Activated CD8-positive, alpha-beta memory T cell treated with anti-CD3 and anti-CD28 coated beads, Interleukin-2, amount 50 U/mL, for 4 hours (primary cell): Measurements from ENCODE around the gene CACNG4.

ENCODE experiments used
- DNase-seq: peaks from one replicate; pipeline ENCODE4 v3.0.0-alpha.2; 2020

Gene CACNG4

GRCh38 chr17:66945147-66945835 lies 19.2 kb upstream of the CACNG4 start:
- DNase-seq, result no peak

- DNase-seq, result no peak
These were observed 18.3 kb upstream of the CACNG4 start for GRCh38 chr17:66946251-66946650.

DNA sequence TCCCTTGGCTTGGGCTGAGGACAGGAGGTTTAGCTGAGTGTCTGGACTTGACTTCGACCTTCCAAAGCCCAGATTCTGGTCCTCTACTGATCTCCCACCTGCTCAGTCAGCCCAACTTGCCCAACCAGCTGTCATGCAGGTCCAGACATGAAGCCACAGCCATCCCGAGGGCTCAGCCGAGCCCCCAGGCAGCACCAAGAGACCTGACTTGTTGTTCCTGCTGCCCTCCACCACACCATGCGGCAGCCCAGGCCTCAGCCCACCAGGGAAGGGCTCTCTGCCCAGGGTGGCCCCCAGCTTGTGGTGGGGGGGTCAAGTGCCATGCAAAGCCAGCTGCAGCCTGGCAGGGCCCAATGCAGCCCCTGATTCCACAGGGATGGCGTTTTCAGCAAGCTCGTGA lies 17.2 kb upstream of the CACNG4 start:
- DNase-seq, result no peak

DNA sequence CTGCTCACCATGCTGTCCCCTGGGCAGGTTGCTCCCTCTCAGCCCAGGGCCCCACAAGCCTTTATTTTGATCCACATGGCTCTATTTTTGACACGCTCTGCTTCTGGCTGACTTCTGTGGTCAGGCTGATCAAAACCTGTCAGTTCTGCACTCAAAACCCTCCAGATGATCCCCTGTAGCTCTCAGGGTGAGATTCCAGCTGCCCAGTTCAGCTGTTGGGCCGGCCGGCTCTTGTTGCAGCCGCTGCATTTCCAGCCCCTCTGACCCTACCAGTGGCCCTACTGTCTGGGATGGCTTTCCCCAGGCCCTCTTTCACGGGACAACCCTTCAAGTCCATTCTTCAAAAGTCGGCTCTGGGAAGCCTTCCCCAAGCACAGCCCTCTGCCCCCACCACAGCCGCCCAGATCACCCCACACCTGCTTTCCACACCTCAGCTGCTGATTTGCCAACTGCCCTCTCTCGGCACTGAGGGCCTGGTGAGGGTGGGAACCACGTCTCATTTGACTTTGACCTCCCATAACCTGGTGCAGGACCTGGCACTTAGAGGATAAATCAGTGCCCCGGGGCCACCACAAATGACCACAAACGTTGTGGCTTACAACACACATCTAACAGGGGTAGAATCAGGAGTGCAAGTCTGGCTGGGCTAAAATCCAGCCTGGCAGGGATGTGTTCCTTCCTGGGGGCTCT lies 16.3 kb upstream of the CACNG4 start:
- no peak for DNase-seq

GRCh38 chr17:66949501-66949900 lies 15.0 kb upstream of the CACNG4 start:
- no peak for DNase-seq

GRCh38 chr17:66950325-66950724 lies 14.2 kb upstream of the CACNG4 start:
- no peak for DNase-seq

DNA sequence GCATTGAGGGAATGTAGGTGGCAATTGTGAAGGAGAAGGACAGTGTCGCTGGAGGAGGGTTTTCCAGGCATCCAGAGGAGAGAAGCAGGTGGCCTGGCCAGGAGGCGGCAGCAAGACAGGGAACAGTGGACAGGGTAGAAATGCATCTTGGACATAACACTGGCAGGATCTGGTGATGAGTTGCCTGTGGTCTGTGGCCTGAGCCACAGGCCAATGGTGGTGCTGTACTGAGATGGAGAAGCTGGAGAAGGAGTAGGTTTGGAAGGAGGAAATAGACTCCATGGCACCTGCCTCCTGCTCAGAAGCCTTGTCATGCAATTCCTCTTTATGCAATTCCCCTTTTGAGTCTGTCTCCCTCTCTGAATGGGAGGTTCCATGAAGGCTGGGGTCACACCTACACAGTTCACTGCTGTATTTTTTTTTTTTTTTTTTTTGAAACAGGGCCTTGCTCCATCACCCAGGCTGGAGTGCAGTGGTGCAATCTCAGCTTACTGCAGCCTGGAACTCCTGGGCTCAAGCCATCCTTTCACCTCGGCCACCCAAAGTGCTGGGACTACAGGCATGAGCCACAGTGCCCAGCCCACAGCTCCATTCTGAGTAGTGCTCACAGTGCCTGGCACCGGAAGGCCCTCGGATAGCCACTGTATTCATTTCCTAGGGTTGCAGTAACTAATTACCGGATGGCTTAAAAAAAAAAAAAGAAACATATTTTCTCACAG lies 13.5 kb upstream of the CACNG4 start:
- DNase-seq, result no peak

DNA sequence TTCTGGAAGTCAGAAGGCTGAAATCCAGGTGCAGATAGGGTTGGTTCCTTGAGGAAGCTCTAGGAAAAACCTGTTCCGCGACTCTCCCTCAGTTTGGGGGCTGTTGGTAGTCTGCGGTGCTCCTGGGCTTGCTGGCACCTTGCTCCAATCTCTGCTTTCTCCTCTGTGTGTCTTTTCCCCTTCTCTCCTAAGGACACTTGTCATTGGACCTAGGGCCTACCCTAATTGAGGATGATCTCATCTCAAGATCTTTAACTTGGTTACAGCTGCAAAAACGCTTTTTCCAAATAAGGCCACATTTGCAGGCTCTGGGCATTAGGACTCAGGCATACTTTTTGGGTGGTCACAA lies 12.9 kb upstream of the CACNG4 start:
- DNase-seq, result no peak

DNA sequence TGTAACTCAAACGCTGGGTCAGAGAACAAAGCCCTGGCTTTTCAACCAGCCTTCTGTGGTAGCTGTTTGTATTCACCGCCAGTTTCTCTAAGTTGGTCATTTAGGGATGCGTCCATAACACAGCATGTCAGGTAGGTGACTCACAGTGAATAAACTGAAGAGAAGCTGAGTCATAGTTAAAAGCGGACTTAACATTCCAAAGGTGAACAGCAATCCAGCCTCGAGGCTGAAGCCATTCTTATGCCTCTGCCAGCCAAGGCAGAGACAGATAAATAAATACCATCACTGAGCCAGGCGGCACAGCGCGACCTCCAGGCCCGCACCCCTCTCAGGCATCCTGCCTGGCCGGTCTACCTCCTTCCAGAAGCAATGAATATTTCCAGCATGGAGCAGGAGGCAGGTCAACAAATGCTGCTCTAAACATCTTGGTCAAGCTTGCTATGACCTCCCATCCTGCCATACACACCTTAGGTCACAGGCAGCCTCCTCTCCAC lies 12.4 kb upstream of the CACNG4 start:
- DNase-seq, result no peak

GRCh38 chr17:66952681-66953629 lies 11.6 kb upstream of the CACNG4 start:
- DNase-seq, result no peak

- DNase-seq, result no peak
These were observed 10.9 kb upstream of the CACNG4 start for GRCh38 chr17:66953630-66954020.

DNA sequence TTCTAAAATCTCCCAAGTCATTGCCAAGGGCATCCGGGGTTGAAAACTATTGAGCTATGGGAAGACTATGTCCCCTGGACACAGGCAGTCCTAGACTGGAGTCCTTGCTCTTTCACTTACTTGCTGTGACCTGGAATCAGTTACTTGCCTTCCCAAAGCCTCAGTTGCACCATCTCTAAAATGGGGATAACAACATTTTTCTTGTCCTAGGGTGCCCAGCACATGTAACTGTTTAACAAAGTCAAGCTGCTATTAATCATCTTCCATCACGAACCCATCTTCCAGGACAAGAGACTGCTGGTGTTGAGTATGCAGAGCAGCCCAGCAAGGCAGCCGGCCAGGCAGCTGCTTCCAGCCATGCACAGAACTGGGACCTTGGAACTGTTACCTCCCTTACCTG lies 9.9 kb upstream of the CACNG4 start:
- DNase-seq, result no peak

DNA sequence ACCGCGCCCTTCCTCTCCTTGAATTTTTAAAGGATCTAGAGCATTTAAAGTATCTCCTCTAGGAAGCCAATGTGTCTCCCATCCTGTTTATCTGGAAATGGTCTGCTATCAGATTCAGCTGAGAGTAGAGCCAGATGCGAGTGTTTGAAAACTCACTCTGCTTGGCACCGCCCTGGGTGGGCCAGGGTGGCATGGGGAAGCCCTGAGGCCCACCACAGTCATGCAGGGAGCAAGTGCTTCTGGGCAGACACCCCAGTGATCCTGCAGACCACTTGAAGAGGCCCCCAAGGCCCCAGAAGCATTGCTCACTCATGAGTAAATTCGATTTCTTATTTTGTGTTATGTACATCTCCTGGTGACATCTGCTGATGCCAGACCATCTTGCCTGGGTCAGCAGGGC lies 8.7 kb upstream of the CACNG4 start:
- no peak for DNase-seq

DNA sequence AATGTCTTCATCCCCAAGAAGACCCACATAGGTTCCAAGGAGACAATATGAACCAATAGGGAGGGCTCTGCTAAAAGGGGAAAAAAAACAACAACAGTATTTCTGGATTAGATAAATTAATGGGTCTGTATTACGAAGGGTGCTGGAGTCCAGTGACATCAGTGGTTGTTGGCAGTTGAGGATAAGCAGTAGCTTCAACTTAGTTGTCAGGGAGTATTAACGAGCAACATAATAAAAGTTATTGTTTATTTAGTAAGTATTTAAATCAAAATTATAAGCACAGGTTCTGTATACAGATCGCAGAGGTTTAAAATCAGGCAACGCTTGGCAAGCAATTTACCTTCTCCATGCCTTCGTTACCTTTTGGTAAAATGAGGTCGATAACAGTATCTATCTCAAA lies 7.6 kb upstream of the CACNG4 start:
- no peak for DNase-seq

DNA sequence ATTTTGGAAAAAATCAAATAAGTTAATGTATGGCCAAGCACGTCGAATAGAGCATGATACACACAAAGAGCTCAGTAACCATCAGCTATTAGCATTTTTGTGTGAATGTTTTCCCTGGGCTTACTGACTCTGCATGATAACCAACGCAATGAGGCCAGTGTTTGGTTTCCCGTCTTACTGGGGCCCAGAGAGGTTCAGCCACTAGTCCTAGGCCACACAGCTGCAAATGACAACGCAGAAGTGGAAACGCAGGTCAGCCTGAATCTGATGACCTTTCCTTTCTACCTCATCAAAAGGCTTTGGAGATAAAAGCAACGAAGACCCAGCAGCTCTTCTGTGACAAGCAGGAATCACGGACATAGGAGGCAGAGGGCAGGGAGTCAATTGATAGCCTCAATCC lies 7.2 kb upstream of the CACNG4 start:
- no peak for DNase-seq

GRCh38 chr17:66957951-66958579 lies 6.4 kb upstream of the CACNG4 start:
- no peak for DNase-seq

GRCh38 chr17:66959641-66960375 lies 4.7 kb upstream of the CACNG4 start:
- DNase-seq, result no peak

DNA sequence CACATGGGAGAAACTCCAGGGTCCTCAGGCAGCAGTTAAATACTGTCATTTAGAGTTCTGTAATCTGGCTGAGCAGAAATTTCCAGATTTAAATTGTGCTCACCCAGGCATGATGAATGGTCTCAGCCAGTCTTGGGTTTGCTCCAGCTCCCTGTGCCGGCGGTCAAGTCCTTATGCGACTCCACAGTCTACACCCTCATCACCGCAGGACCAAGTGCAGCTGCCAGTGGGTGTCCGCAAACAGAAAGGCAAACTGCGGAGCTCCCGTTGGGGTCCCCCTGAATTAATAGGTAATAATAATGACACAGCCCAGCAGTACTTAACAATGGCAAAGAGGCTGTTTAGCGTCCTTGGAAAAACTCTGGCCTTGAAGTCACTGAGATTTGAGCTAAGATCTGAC lies 3.9 kb upstream of the CACNG4 start:
- DNase-seq, result no peak

DNA sequence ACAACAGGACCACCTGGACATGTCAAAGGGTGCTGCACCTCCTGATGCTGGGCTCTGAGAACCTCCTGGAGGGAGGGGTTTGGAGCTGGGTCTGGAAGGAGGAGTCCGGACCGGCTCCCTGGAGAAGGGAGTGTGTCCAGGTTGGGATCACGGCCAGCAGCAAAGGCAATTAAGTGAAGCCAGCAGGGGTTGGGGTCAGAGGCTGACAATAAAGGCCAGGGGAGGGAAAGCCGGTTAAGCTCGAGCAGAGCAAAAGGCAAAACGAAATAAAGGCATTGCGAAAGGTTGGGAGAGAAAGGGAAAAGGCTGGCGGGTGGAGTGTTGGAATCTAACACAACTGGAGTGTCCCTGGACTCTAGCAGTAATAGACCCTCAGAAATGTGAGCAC lies 992 bp upstream of the CACNG4 start:
- no peak for DNase-seq

DNA sequence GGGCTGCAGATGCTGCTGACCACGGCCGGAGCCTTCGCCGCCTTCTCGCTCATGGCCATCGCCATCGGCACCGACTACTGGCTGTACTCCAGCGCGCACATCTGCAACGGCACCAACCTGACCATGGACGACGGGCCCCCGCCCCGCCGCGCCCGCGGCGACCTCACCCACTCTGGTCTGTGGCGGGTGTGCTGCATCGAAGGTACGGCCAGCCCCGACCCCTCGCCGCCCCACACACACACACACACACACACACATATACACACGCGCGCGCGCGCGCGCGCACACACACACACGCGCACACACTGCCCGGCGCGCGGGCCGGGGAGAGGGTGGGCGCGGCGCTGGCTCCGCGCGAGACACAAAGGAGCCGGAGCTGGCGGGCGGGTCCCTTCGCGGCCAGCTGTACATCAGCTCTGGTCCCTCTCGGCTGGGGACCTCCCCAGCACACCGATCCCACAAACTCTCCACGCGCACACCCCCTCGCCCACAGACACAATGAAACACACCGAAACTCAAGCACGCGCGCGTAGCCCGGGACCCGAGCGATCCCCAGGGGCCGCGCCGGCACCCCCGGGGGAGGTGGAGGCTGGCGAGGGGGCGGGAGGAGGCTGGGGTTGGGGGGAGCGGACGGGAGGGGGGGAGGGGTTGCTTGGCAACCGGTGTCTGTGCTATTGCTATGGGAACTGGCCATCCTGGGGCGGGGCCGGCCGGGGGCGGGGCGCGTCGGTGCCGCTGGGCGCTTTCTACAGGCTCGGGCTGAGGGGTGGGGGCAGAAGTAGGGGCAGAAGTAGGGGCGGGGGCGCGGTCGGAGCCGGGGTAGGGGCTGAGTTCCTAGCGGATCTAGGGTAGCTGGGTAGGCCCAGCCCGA lies 658 bp downstream of the CACNG4 start:
- DNase-seq, result no peak

DNA sequence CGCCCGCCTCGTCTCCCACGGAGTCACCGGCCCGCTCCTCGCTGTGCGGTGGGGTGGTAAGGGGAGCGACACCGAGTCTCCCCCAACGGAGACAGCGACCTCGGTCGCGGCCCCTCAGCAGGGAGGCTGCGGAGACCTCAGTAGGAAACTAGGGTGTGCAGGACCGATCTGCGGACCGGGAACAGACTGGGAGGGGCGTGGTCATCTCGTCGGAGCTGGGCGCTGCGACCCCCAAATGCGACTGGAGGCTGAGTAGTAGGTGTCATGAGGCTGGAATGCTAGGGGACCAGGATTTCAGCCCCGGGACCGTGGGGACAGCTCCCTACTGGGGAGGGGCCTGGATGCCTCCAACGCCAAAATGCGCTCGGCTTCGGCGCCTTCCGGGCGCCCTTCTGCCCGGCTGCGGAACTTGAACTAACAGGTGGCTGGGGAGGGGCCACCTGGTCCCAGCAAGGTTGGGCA lies 1.3 kb downstream of the CACNG4 start:
- no peak for DNase-seq
